Measurements from ENCODE around the gene GXYLT1. TPM values are rescaled to one million over a fixed set of nuclear protein-coding genes. Genes with fewer than 3 reads are reported as not detected.

The GXYLT1 gene
- total and polyA plus RNA-seq, 2 of the 13 experiments (the other 11 are each of a cell fraction or from before 2014, with no cell fraction given): 7.8 to 17.0 TPM

DNA sequence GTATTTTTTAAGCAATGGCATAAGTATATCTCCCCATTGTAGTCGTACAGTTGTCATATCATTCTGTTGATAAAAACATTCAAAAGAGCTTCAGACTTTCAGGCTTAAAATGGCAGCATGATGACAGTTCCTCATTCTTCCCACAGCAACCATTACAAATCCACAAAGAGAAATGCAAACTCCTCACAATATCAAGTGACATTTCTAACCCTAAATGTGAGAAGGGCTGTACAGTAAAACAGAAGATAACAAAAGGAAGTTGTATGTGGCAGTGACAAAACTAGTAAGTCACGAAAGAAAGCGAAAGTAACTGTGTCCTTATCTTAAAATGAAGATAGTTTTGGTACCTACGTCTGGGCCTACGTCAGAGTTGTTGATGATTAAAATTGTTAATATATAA is 46.7 kb downstream of the GXYLT1 start:
- in situ Hi-C loops (cut with HindIII; ENCODE audit: extremely low pct_ligation_motif_present, low pct_unique_long_range_greater_than_20kb): no loop called here
- Histone ChIP-seq H3K79me2 (ENCODE audit: insufficient read depth, low read length) (no peaks in the 10 kb centered on the region), H3K4me1 (ENCODE audit: insufficient read depth, low read length) (no peaks in the 10 kb centered on the region), H3K27me3 (ENCODE audit: control insufficient read depth in 1 of 2, insufficient read depth in 2 of 2, low read length in 2 of 2) (no peaks in the 10 kb centered on the region; a peak in 1 of 5 replicates), H3K9me3 (ENCODE audit: low read length) (no peaks in the 10 kb centered on the region), H4K20me1 (ENCODE audit: insufficient read depth, low read length) (no peaks in the 10 kb centered on the region), H3K9ac (ENCODE audit: insufficient read depth, low read depth, low read length) (no peak overlapping the region), H2AFZ (ENCODE audit: low read length) (no peak overlapping the region), H3K4me3 (replicated peaks in 1 of 3; ENCODE audit: insufficient read depth in 1 of 3, low read depth in 2 of 3, low read length in 3 of 3) (no peak overlapping the region), H3K36me3 (replicated peaks in 1 of 2; ENCODE audit: control insufficient read depth in 1 of 2, insufficient read depth in 2 of 2, low read length in 2 of 2) (no peaks in the 10 kb centered on the region; a peak in 1 of 5 replicates), H3K4me2 (ENCODE audit: low read depth, low read length) (no peak overlapping the region), H3K27ac (ENCODE audit: extremely low read length, insufficient read depth, low read length) (no peak overlapping the region)
- DNase-seq (ENCODE audit: low spot score): no peak
- ATAC-seq: no peak
- CTCF ChIA-PET (ENCODE audit: low intra/inter-chr PET ratio, low total read pairs): no interaction called here
- intact Hi-C loops (cut with micrococcal nuclease; ENCODE audit: unreplicated experiment): no loop called here
- WGBS (ENCODE audit: low lambda C conversion rate): 94% methylated on average over 5 of the region's 5 CpGs
- POLR2A ChIA-PET: no interaction called here
- BruUV-seq (replicated peaks): no TSS peak
- FAIRE-seq: no peak
- no peak for TF ChIP-seq SRSF1 (optimal IDR thresholded peaks at IDR 0.05; ENCODE audit: low read depth, low read length)
- no peak for TF ChIP-seq ZNF746 (CRISPR knock-in tag; IDR thresholded peaks at IDR 0.05)
- TF ChIP-seq, protein P1, sequence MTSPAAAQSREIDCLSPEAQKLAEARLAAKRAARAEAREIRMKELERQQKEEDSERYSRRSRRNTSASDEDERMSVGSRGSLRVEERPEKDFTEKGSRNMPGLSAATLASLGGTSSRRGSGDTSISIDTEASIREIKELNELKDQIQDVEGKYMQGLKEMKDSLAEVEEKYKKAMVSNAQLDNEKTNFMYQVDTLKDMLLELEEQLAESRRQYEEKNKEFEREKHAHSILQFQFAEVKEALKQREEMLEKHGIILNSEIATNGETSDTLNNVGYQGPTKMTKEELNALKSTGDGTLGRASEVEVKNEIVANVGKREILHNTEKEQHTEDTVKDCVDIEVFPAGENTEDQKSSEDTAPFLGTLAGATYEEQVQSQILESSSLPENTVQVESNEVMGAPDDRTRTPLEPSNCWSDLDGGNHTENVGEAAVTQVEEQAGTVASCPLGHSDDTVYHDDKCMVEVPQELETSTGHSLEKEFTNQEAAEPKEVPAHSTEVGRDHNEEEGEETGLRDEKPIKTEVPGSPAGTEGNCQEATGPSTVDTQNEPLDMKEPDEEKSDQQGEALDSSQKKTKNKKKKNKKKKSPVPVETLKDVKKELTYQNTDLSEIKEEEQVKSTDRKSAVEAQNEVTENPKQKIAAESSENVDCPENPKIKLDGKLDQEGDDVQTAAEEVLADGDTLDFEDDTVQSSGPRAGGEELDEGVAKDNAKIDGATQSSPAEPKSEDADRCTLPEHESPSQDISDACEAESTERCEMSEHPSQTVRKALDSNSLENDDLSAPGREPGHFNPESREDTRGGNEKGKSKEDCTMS (CRISPR knock-in tag; conservative IDR thresholded peaks at IDR 0.05): no peak
- TF ChIP-seq EED (CRISPR knock-in tag; IDR thresholded peaks at IDR 0.05): no peak
- no peak for TF ChIP-seq SAP130 (CRISPR knock-in tag; IDR thresholded peaks at IDR 0.05; ENCODE audit: low read depth)
- TF ChIP-seq EEA1 (CRISPR knock-in tag; IDR thresholded peaks at IDR 0.05; ENCODE audit: borderline replicate concordance): no peak
- no peak for TF ChIP-seq ZNF44 (CRISPR knock-in tag; IDR thresholded peaks at IDR 0.05)
- no peak for TF ChIP-seq AGO2 (optimal IDR thresholded peaks at IDR 0.05; ENCODE audit: low read depth, low read length)
- no peak for TF ChIP-seq PCBP2 (optimal IDR thresholded peaks at IDR 0.05; ENCODE audit: low read depth, low read length, poor library complexity, severe bottlenecking)
- TF ChIP-seq KMT2A (CRISPR knock-in tag; IDR thresholded peaks at IDR 0.05): no peak
- TF ChIP-seq, protein P2, sequence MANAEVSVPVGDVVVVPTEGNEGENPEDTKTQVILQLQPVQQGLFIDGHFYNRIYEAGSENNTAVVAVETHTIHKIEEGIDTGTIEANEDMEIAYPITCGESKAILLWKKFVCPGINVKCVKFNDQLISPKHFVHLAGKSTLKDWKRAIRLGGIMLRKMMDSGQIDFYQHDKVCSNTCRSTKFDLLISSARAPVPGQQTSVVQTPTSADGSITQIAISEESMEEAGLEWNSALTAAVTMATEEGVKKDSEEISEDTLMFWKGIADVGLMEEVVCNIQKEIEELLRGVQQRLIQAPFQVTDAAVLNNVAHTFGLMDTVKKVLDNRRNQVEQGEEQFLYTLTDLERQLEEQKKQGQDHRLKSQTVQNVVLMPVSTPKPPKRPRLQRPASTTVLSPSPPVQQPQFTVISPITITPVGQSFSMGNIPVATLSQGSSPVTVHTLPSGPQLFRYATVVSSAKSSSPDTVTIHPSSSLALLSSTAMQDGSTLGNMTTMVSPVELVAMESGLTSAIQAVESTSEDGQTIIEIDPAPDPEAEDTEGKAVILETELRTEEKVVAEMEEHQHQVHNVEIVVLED (CRISPR knock-in tag; IDR thresholded peaks at IDR 0.05; ENCODE audit: borderline replicate concordance): no peak
- no peak for TF ChIP-seq RFX5 (IDR thresholded peaks at IDR 0.05; ENCODE audit: low read depth, low read length)
- TF ChIP-seq KAT2B (IDR thresholded peaks at IDR 0.05; ENCODE audit: borderline replicate concordance, low read depth, low read length): no peak
- TF ChIP-seq ZNF282 (IDR thresholded peaks at IDR 0.05; ENCODE audit: partially characterized antibody): no peak
- TF ChIP-seq ZNF101 (CRISPR knock-in tag; IDR thresholded peaks at IDR 0.05; ENCODE audit: borderline replicate concordance, low read depth): no peak
- no peak for TF ChIP-seq AHR (CRISPR knock-in tag; IDR thresholded peaks at IDR 0.05)
- TF ChIP-seq SRSF9 (IDR thresholded peaks at IDR 0.05; ENCODE audit: borderline replicate concordance, insufficient read depth, low read depth, low read length, poor library complexity, severe bottlenecking): no peak
- TF ChIP-seq, protein P3, sequence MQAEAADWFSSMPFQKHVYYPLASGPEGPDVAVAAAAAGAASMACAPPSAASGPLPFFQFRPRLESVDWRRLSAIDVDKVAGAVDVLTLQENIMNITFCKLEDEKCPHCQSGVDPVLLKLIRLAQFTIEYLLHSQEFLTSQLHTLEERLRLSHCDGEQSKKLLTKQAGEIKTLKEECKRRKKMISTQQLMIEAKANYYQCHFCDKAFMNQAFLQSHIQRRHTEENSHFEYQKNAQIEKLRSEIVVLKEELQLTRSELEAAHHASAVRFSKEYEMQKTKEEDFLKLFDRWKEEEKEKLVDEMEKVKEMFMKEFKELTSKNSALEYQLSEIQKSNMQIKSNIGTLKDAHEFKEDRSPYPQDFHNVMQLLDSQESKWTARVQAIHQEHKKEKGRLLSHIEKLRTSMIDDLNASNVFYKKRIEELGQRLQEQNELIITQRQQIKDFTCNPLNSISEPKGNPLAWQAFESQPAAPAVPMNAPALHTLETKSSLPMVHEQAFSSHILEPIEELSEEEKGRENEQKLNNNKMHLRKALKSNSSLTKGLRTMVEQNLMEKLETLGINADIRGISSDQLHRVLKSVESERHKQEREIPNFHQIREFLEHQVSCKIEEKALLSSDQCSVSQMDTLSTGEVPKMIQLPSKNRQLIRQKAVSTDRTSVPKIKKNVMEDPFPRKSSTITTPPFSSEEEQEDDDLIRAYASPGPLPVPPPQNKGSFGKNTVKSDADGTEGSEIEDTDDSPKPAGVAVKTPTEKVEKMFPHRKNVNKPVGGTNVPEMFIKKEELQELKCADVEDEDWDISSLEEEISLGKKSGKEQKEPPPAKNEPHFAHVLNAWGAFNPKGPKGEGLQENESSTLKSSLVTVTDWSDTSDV (CRISPR knock-in tag; IDR thresholded peaks at IDR 0.05): no peak
- no peak for TF ChIP-seq ASH2L (IDR thresholded peaks at IDR 0.05; ENCODE audit: insufficient read length, low read depth, low read length)

Measured in HepG2 (cell line).